ENCODE measurements around the gene PHGDH. TPM values are rescaled to one million over a fixed set of nuclear protein-coding genes. Genes with fewer than 3 reads are reported as not detected.

PHGDH gene
- 10 to 100 TPM; 65.5 to 77.4 (median 65.5) TPM for total RNA-seq

- Mint-ChIP-seq H3K36me3 (ENCODE audit: insufficient read depth) (peaks cover 3% of the 10 kb centered on the region), H3K4me3 (peak within 1 kb of the TSS; percentile 90), H3K27me3 (ENCODE audit: low read depth) (peaks cover 31% of the 10 kb centered on the region), H3K9me3 (no peaks in the 10 kb centered on the region), H3K4me1 (ENCODE audit: low read depth) (peaks cover 11% of the 10 kb centered on the region)
- peak; percentile 78 to 79 for ATAC-seq
- DNase-seq: peak; percentile 20
These were observed at the start of gene PHGDH for GRCh38 chr1:119711804-119712341. TSS of gene PHGDH (plus strand) at chr1:119711934. CDS start at chr1:119712023, 89 bp downstream.

GRCh38 chr1:119662034-119662437, 49.7 kb upstream of the PHGDH start:
- no peaks in the 10 kb centered on the region for H3K36me3 Mint-ChIP-seq (ENCODE audit: insufficient read depth)
- no peak overlapping the region for H3K4me3 Mint-ChIP-seq
- DNase-seq (no peak), ATAC-seq (no peak)
- H3K27me3 Mint-ChIP-seq (ENCODE audit: low read depth): peaks cover 13% of the 10 kb centered on the region
- no peaks in the 10 kb centered on the region for H3K9me3 Mint-ChIP-seq
- H3K4me1 Mint-ChIP-seq (ENCODE audit: low read depth): no peaks in the 10 kb centered on the region

GRCh38 chr1:119664067-119664466, 47.7 kb upstream of the PHGDH start:
- Mint-ChIP-seq H3K36me3 (ENCODE audit: insufficient read depth) (no peaks in the 10 kb centered on the region), H3K9me3 (no peaks in the 10 kb centered on the region), H3K4me1 (ENCODE audit: low read depth) (no peaks in the 10 kb centered on the region), H3K27me3 (ENCODE audit: low read depth) (peaks cover 12% of the 10 kb centered on the region), H3K4me3 (no peak overlapping the region)
- DNase-seq (no peak), ATAC-seq (no peak)

DNA sequence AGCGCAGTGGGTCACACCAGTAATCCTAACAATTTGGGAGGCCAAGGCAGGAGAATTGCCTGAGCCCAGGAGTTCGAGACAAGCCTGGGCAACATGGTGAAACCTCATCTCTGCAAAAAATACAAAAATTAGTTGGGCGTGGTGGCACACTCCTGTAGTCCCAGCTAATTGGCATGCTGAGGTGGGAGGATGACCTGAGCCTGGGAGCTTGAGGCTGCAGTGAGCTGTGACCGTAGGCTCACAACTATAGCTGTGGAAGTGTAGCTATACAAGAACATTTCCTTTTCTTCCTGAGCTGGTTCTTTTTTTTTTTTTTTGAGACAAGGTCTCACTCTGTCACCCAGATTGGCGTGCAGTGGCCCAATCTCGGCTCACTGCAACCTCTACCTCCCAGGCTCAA, 44.6 kb upstream of the PHGDH start:
- H3K9me3 Mint-ChIP-seq: no peaks in the 10 kb centered on the region
- no peaks in the 10 kb centered on the region for H3K4me1 Mint-ChIP-seq (ENCODE audit: low read depth)
- DNase-seq: no peak
- peaks cover 5% of the 10 kb centered on the region for H3K27me3 Mint-ChIP-seq (ENCODE audit: low read depth)
- ATAC-seq: no peak
- no peak overlapping the region for H3K4me3 Mint-ChIP-seq
- H3K36me3 Mint-ChIP-seq (ENCODE audit: insufficient read depth): no peaks in the 10 kb centered on the region

DNA sequence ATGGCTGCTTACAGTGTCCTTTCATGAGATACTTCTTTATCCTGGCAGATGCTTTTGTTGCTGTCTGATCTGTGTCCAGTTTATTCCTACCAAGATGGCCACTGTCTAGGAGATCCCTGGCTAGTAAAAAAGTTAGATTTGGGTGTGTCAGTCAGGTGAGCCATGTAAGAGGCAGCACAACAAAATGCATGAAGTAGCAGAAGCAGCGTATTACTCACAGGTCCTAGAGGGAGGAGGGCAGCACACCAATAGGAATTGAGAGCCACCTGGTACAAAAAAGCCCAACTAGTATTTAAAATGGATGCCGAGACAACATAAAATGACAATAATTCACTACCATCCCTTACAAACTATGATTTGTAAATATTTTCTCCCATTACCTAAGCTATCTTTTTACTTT, 40.8 kb upstream of the PHGDH start:
- peaks cover 16% of the 10 kb centered on the region for H3K27me3 Mint-ChIP-seq (ENCODE audit: low read depth)
- H3K9me3 Mint-ChIP-seq: no peaks in the 10 kb centered on the region
- no peaks in the 10 kb centered on the region for H3K36me3 Mint-ChIP-seq (ENCODE audit: insufficient read depth)
- no peak for ATAC-seq
- no peak for DNase-seq
- H3K4me3 Mint-ChIP-seq: no peak overlapping the region
- peaks cover 8% of the 10 kb centered on the region for H3K4me1 Mint-ChIP-seq (ENCODE audit: low read depth)

DNA sequence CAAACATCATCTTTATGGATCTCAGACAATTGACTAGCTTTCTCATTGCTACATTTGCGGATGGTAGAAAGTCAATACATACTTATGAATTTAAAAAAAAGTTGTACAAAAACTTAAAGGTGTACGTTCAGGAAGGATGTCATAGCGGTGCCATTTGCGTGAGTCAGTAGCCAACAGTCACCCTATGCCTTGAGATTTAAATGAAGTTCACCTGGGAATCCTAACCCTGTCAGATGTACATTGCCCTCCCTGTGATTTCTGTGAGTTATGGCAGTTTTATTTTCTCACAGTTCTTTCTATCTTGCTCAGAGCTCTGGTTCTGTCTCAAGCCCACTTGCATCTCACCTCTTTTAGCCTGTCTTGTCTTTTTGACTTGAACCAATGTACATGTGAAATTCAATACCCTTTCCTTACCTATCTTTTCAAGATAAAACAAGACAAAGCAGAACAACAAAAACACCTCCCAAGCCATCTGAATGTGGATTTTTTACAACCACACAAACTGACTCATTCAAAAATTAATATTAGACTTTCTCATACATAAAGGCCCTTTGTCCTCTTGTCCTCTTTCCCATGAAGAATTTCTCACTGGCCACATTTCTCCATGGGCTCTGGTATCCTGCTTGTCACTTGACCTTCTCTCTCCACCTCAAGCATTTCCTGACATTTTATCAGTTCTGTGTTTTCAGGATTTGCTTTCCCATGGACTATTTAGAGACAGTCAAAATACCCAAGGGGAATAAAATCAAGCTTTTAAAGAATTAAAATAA, 38.4 kb upstream of the PHGDH start:
- H3K36me3 Mint-ChIP-seq (ENCODE audit: insufficient read depth): no peaks in the 10 kb centered on the region
- no peak overlapping the region for H3K4me3 Mint-ChIP-seq
- peaks cover 8% of the 10 kb centered on the region for H3K4me1 Mint-ChIP-seq (ENCODE audit: low read depth)
- no peaks in the 10 kb centered on the region for H3K9me3 Mint-ChIP-seq
- no peak for DNase-seq
- peaks cover 15% of the 10 kb centered on the region for H3K27me3 Mint-ChIP-seq (ENCODE audit: low read depth)
- ATAC-seq: no peak

DNA sequence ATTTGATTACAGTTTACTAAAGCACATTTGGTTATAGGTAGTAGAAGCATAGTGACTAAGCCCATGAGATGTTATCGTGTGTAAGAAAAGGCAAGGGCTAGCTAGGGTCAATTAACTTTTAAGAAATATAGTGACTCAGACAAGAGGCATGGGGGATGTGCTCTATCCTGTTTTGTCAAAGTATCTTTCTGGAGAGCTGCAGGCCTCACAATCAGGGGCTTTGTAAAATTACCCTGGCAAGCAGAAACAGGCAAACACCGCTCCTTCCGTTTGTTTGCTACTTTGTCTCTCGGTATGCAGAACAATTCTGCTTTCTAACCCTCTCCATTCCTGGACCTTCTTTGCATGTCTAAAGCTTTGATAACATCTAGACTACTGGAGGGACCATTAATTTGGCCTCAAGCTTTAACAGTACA, 37.6 kb upstream of the PHGDH start:
- Mint-ChIP-seq H3K27me3 (ENCODE audit: low read depth) (peaks cover 15% of the 10 kb centered on the region), H3K36me3 (ENCODE audit: insufficient read depth) (no peaks in the 10 kb centered on the region), H3K9me3 (no peaks in the 10 kb centered on the region), H3K4me3 (no peak overlapping the region), H3K4me1 (ENCODE audit: low read depth) (peaks cover 8% of the 10 kb centered on the region)
- ATAC-seq (no peak), DNase-seq (no peak)

- H3K36me3 Mint-ChIP-seq (ENCODE audit: insufficient read depth): no peaks in the 10 kb centered on the region
- H3K27me3 Mint-ChIP-seq (ENCODE audit: low read depth): peaks cover 15% of the 10 kb centered on the region
- no peak for DNase-seq
- ATAC-seq: peak in 1 of 2 donors; percentile 60
- peak overlapping the region; percentile 67 for H3K4me3 Mint-ChIP-seq
- peaks cover 8% of the 10 kb centered on the region for H3K4me1 Mint-ChIP-seq (ENCODE audit: low read depth)
- no peaks in the 10 kb centered on the region for H3K9me3 Mint-ChIP-seq
These were observed 36.9 kb upstream of the PHGDH start for GRCh38 chr1:119674835-119675289.

DNA sequence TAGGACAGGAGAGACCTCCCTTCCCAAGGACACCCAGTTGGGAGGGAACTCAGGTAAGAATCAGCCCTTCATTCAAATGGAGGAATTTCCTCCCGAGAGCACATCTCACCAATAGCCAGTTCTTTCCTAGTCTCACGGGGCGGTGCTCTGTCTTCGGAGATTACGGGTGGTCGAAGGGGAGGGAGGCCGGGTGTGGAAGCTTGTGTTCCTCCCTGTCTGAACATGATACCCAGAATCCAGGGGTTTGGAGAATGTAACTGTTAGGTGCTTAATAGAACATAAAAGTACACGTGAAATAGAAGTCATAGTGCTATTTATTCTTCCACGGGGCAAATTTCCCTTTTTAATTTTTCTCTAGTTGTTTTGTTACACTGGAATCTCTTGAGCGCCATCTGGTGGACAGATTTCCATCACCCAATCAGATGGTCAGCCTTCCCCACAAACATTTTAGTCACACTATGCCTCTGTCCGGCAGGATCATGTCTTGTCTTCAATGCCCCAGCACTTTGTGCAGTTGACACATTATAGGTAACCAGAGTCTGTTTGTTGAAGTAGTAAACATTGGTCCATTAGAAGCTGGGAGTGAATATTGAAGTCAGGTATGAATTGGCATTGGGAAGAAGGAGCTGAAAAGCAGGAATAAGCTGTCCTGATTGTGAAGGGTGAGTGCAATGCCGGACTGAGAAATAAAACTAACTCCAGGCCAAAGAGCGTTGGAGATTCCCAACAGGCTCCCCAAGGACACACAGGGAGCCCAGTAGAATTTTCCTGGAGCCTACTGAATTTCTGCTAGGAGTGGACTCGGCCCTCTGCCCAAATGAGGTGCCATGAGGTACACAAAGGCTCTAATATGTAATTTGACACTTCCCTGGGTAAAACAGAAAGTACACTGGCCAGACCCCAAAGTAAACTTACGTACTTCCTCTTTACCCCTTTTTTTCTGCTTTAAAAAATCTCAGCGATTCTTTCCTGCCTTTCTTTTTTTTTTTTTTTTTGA, 36.1 kb upstream of the PHGDH start:
- peak; percentile 50 to 63 for ATAC-seq
- no peaks in the 10 kb centered on the region for H3K36me3 Mint-ChIP-seq (ENCODE audit: insufficient read depth)
- H3K9me3 Mint-ChIP-seq: no peaks in the 10 kb centered on the region
- peak overlapping the region; percentile 67 for H3K4me3 Mint-ChIP-seq
- H3K27me3 Mint-ChIP-seq (ENCODE audit: low read depth): peaks cover 15% of the 10 kb centered on the region
- H3K4me1 Mint-ChIP-seq (ENCODE audit: low read depth): peaks cover 8% of the 10 kb centered on the region
- DNase-seq: peak; percentile 53

DNA sequence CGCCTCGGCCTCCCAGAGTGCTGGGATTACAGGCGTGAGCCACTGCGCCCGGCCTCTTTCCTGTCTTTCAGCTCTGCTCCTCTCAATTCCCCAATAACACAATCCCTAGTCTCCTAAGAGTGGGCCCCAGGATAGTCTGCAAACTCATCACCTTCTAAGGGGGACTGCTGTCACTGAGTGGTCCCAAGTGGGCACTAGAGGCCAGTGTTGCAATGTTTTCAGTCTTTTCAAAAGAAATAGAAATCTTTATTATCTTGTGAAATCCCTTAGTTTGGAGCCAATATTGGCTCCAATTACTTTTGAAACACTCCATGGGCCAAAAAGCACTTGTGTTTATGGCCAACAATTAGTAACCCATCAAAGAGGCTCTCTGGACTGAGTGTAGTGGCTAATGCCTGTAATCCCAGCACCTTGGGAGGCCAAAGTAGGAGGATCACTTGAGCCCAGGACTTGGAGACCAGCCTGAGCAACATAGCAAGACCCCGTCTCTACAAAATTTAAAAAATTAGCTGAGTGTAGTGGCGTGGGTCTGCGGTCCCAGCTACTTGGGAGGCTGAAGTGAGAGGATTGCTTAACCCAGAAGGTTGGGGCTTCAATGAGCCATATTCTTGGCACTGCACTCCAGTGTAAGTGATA, 35.0 kb upstream of the PHGDH start:
- ATAC-seq (no peak), DNase-seq (no peak)
- H3K9me3 Mint-ChIP-seq: no peaks in the 10 kb centered on the region
- H3K36me3 Mint-ChIP-seq (ENCODE audit: insufficient read depth): no peaks in the 10 kb centered on the region
- H3K4me3 Mint-ChIP-seq: no peak overlapping the region
- H3K4me1 Mint-ChIP-seq (ENCODE audit: low read depth): peaks cover 8% of the 10 kb centered on the region
- H3K27me3 Mint-ChIP-seq (ENCODE audit: low read depth): peaks cover 15% of the 10 kb centered on the region

GRCh38 chr1:119679223-119679622, 32.5 kb upstream of the PHGDH start:
- peaks cover 9% of the 10 kb centered on the region for H3K27me3 Mint-ChIP-seq (ENCODE audit: low read depth)
- H3K9me3 Mint-ChIP-seq: no peaks in the 10 kb centered on the region
- no peak for DNase-seq
- H3K4me1 Mint-ChIP-seq (ENCODE audit: low read depth): peaks cover 8% of the 10 kb centered on the region
- no peak for ATAC-seq
- H3K4me3 Mint-ChIP-seq: no peak overlapping the region
- H3K36me3 Mint-ChIP-seq (ENCODE audit: insufficient read depth): no peaks in the 10 kb centered on the region

GRCh38 chr1:119680193-119680592, 31.5 kb upstream of the PHGDH start:
- Mint-ChIP-seq H3K4me1 (ENCODE audit: low read depth) (peaks cover 4% of the 10 kb centered on the region), H3K27me3 (ENCODE audit: low read depth) (peaks cover 5% of the 10 kb centered on the region), H3K4me3 (no peak overlapping the region), H3K36me3 (ENCODE audit: insufficient read depth) (no peaks in the 10 kb centered on the region), H3K9me3 (no peaks in the 10 kb centered on the region)
- DNase-seq: no peak
- no peak for ATAC-seq

GRCh38 chr1:119680723-119681122, 31.0 kb upstream of the PHGDH start:
- no peaks in the 10 kb centered on the region for H3K9me3 Mint-ChIP-seq
- peaks cover under 1% of the 10 kb centered on the region for H3K27me3 Mint-ChIP-seq (ENCODE audit: low read depth)
- H3K4me1 Mint-ChIP-seq (ENCODE audit: low read depth): peaks cover under 1% of the 10 kb centered on the region
- no peak for DNase-seq
- no peak overlapping the region for H3K4me3 Mint-ChIP-seq
- H3K36me3 Mint-ChIP-seq (ENCODE audit: insufficient read depth): no peaks in the 10 kb centered on the region
- no peak for ATAC-seq

- DNase-seq (no peak), ATAC-seq (no peak)
- H3K4me1 Mint-ChIP-seq (ENCODE audit: low read depth): no peaks in the 10 kb centered on the region
- H3K36me3 Mint-ChIP-seq (ENCODE audit: insufficient read depth): no peaks in the 10 kb centered on the region
- no peaks in the 10 kb centered on the region for H3K9me3 Mint-ChIP-seq
- H3K4me3 Mint-ChIP-seq: no peak overlapping the region
- H3K27me3 Mint-ChIP-seq (ENCODE audit: low read depth): no peaks in the 10 kb centered on the region
These were observed 30.2 kb upstream of the PHGDH start for GRCh38 chr1:119681560-119681959.
